Inflammatory macrophage treated with lipopolysaccharide for 1 hour (primary cell): ENCODE data around the gene MMP8.
A peak's percentile ranks its signal among the peaks of the same experiment; 100 is the strongest.
"Not testable (repeated sequence)": the region's sequence is repeated elsewhere in the genome, so short reads cannot be mapped to it uniquely, and the experiment has no call there.

Source experiments
- DNase-seq, 2 donors: peaks; one replicate each; pipeline ENCODE4 v3.0.0-alpha.2; 2020 to 2022

MMP8 gene, protein sequence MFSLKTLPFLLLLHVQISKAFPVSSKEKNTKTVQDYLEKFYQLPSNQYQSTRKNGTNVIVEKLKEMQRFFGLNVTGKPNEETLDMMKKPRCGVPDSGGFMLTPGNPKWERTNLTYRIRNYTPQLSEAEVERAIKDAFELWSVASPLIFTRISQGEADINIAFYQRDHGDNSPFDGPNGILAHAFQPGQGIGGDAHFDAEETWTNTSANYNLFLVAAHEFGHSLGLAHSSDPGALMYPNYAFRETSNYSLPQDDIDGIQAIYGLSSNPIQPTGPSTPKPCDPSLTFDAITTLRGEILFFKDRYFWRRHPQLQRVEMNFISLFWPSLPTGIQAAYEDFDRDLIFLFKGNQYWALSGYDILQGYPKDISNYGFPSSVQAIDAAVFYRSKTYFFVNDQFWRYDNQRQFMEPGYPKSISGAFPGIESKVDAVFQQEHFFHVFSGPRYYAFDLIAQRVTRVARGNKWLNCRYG

DNA sequence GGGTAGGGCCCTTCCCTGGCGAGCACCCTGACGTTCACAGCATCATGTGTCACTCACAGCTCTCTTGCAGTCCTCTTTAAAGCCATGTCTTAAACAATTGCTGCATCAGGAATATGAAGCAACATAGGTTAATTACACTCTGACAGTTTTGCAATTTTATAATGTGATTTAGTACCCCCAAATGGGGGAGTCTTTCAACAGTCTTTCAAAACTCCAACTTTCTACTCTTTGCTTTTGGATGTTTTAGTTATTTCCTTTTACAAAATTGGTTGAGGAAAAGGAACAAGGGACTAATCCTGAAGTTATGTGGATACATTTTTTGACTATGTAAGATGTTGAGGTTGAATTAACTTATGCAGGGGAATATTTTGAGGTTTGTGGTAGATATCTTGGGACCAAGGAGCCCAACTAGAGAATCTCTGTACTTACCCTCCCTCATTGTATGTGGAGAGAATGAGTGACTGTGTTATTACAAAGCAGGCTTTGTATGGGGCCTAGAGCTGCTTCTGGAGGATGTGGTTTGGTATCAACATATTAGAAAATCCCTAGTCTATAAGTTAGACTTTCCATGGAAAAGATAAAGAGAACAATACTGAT is at the start of gene MMP8:
MMP8 (minus strand) TSS at position 51 of the 597 bp plus-strand sequence. CDS start 99 bp downstream, outside the sequence.
- peak in 1 of 2 donors; percentile 30 for DNase-seq

- no peak for DNase-seq
Observed at GRCh38 chr11:102773386-102773785, 48.6 kb upstream of the MMP8 start.

DNA sequence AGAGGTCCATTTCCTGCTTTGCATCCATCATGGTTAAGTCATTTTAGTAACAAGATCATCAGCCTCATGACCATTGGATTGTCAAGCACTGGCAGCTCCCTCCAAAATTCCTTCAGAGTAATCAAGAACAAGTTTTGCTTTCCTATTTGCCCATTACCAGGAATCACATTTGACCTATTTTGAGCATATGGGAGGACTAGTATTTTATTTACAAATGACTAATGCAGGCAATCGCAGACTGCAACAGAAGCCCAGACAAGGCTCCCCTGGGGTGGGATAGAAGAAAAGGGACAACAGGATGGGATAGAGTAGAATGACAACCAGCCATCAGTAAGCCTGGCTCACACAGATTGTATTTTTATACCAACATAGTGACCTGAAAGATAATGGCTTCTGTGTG is 46.6 kb upstream of the MMP8 start:
- DNase-seq = no peak

DNA sequence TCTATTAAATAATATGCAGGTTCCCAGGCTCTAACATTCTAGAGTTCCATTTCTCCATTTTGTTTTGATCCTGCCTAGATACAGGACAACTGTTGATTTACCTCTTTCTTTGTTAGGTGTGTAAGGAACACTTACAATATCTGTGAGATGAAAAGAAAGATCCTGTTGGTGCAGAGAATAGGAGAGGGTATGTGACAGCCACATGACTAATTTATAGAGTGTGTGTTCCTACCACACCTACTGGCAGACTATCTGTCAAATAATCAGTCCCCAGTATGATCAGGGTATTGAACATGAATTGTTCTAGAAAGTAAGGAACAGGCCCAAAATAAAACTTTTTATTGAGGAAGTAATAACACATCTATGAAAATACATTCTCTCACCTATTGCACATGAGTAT is 45.4 kb upstream of the MMP8 start:
- no peak for DNase-seq

DNA sequence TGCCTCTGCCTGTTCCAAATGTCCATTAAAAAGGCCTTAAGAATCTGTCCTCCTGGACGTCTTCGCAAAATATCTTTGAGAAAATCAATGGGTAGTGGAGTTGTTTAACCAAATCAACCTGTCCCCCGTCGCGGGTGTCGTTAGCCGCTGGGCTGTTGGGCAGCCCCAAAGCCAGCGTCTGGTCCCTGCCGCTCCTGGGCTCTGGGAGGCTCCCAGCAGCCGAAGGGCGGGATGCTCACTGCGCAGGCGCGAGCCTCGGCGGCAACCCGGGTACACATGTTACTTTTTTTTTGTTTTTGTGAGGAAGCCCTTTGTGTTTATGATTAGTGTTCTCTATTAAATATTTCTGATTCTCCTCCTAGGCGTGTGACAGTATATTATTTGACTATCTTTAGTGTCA is 43.0 kb upstream of the MMP8 start:
- DNase-seq = no peak

DNA sequence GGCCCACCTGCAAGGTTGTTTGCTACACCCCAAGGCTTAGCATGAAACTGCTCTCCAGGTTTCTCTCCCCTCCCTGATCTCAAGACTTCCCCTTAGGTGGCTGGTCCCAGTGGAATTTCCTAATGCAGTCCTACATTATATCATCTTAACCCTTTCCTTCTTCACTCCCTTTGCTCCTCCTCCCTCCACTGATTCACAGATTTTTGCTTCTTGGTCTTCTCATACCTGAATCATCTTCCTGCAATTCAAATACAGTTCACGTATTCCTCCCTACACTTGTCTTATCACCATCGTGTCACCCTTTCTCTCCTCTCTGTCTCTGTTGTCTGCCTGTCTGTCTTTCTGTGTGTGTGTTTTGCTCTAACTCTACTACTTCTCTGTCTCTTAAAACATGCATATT is 38.7 kb upstream of the MMP8 start:
- DNase-seq = no peak

DNA sequence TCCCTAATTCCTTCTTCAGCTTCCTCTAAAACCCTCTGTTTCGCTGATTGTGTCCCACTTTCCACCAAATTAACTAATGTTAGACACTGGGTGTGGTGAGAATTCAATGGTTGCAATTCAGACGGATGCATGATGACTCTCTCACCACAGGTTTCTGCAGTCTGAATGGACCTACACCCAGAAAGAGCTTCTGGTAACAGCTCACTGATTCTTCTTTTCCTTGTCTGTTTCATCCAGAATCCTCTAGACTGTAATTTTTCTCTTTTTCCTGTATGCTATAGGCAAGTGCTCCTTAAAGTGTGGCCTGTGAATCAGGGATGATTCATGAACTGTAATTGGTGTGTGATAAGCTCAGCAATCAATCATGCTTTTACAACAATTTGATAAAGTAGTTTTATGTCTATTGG is 37.6 kb upstream of the MMP8 start:
- peak in 1 of 2 donors; percentile 38 for DNase-seq

DNA sequence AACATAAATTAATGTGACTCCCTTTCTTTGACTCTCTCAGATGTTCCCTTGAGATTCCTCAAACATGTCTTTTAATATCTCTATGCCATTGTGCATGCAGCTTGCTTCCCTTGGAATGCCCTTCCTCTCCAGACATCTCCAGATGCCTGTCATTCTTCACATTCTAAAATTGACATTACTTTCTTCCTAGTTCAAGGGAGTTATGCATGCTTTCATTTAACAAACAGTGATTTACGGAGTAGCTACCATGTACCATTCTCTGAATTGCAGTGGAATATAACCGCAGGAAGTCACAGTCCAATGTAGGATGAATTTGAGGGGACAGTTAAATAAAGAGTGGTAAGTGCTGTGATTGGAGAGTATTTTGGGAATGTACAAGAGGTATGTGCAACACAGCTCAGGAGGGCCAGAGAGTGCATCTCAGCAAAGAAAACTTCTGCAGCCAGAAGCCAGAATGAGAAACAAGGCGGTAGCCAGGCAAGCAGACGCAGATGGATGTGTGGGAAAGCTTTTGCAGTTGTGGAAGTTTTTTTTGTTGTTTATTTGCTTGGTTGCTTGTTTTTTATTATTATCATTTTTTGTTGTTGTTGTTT is 37.0 kb upstream of the MMP8 start:
- no peak for DNase-seq

DNA sequence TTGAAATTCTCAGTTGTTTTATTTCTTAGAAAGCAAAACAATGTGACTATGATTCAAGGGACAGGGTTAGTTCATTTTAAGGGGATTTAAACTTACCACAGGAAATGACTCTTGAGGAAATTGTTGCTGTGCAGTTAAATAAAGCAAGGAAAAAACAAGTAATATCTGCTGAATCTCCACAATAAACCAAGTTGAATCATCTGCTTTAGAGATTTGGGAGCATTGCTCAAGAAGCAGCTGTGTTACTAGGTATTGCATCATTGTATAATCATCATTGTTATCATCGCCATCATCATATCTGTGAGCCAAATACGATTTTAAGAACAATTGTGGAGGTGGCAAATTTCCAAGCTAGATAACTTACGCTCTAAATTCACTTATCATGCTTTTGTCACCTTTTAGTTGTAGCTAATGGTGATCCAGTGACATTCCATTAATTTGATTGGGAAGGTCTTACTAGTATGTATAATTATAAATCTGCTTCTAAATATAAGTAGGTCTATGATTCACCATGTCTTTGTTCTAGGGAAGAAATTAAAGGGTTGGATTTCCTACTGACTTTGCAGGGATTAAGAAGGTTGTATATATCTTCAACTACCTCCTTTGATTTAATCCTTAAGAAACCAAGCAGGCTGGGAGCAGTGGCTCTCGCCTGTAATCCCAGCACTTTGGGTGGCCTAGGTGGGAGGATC is 35.7 kb upstream of the MMP8 start:
- DNase-seq = peak; percentile 92 to 99

- peak; percentile 98 to 99 for DNase-seq
Observed at GRCh38 chr11:102757823-102758549, 33.2 kb upstream of the MMP8 start.

- no peak for DNase-seq
Observed at GRCh38 chr11:102753267-102753666, 28.5 kb upstream of the MMP8 start.

- no peak for DNase-seq
Observed at GRCh38 chr11:102751673-102752072, 26.9 kb upstream of the MMP8 start.

- DNase-seq = peak in 1 of 2 donors; percentile 32
Observed at GRCh38 chr11:102749101-102749722, 24.5 kb upstream of the MMP8 start.

DNA sequence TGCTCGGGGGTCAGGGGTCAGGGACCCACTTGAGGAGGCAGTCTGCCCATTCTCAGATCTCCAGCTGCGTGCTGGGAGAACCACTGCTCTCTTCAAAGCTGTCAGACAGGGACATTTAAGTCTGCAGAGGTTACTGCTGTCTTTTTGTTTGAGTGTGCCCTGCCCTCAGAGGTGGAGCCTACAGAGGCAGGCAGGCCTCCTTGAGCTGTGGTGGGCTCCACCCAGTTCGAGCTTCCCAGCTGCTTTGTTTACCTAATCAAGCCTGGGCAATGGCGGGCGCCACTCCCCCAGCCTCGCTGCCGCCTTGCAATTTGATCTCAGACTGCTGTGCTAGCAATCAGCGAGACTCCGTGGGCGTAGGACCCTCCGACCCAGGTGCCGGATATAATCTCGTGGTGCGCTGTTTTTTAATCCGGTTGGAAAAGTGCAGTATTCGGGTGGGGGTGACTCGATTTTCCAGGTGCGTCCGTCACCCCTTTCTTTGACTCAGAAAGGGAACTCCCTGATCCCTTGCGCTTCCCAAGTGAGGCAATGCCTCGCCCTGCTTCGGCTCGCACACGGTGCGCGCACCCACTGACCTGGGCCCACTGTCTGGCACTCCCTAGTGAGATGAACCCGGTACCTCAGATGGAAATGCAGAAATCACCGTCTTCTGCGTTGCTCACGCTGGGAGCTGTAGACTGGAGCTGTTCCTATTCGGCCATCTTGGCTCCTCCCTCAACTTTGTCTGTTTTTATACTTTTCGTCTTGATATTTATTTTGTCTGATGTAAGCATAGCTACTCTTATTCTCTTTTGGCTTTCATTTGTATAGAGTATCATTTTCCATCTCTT is 22.2 kb upstream of the MMP8 start:
- DNase-seq = not testable (repeated sequence)

DNA sequence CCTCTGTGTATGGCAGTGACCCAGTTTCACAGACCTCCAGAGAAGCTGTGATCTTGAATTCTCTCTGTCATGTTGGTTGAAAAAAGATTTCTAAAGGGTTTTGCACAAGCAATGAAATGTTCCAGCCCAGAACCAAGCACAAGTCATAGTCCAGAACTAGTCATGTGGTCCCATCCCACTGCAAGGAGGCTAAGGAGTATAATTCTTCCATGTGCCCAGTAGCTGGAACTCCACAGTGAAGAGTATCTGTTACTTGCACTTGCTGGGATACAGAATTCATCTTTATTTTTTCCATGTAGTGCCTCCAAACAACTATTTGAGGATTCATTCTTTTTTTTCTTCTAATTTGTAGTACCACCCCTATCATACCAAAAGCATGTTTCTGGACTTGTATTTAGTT is 9.9 kb upstream of the MMP8 start:
- no peak for DNase-seq

- DNase-seq = peak; percentile 58 to 90
Observed at GRCh38 chr11:102733232-102733875, 8.6 kb upstream of the MMP8 start.

DNA sequence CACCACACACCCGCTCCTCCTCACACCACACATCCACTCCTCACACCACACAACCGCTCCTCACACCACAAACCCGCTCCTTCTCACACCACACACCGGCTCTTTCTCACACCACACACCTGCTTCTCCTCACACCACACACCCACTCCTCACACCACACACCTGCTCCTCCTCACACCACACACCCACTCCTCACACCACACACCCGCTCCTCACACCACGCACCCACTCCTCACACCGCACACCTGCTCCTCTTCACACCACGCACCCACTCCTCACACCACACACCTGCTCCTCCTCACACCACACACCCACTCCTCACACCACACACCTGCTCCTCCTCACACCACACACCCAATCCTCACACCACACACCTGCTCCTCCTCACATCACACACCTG is 6.2 kb upstream of the MMP8 start:
- DNase-seq = not testable (repeated sequence)

- DNase-seq = no peak
Observed at GRCh38 chr11:102729849-102730815, 5.4 kb upstream of the MMP8 start.

GRCh38 chr11:102727890-102728289 is 3.1 kb upstream of the MMP8 start:
- DNase-seq = peak; percentile 88
